ENCODE measurements around the gene KIAA1549.
"Not testable (repeated sequence)": the region's sequence is repeated elsewhere in the genome, so short reads cannot be mapped to it uniquely, and the experiment has no call there.

KIAA1549 gene

GRCh38 chr7:138981332-138982203, at the start of gene KIAA1549:
KIAA1549 (minus strand) TSS chr7:138981389; CDS start chr7:138981269, 120 bp downstream.
- peak; percentile 94 for DNase-seq (ENCODE audit: low spot score)

DNA sequence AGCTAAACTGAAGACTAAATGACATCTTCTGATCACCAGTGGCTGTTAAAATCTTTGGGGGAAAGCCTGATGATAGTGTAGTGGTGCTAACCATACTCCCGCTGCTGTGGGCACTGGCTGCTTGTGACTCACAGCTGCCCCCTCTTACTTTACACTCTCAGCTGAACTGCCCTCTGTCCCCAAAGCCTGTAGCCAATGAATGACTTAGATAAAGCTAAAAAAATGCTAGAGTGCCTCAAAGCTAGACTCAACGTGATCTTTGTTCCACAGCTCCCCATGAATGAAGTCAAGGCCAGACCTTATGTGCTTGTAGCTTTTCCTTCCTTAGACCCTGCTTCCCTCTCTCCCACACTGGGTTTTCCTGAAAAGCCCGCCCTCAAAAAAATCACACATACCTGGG, 48.2 kb upstream of the KIAA1549 start:
- no peak for DNase-seq (ENCODE audit: low spot score)

- no peak for DNase-seq (ENCODE audit: low spot score)
These were observed 45.4 kb upstream of the KIAA1549 start for GRCh38 chr7:139026551-139026950.

DNA sequence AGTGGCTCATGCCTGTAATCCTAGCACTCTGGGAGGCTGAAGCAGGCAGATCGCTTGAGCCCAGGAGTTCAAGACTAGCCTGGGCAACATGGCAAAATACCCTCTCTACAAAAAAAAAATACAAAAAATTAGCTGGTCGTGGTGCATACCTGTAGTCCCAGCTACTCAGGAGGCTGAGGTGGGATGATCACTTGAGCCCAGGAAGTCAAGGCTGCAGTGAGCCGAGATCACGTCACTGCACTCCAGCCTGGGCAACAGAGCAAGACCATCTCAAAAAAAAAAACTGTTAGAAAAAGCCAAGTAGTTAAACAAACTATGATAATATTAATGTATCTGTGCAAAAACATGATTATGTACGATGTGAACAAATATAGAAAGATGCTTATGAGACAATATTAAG, 44.7 kb upstream of the KIAA1549 start:
- not testable (repeated sequence) for DNase-seq (ENCODE audit: low spot score)

GRCh38 chr7:139023076-139023475, 41.9 kb upstream of the KIAA1549 start:
- DNase-seq (ENCODE audit: low spot score) = no peak

- DNase-seq (ENCODE audit: low spot score) = no peak
These were observed 41.1 kb upstream of the KIAA1549 start for GRCh38 chr7:139022286-139022685.

- DNase-seq (ENCODE audit: low spot score) = no peak
These were observed 37.7 kb upstream of the KIAA1549 start for GRCh38 chr7:139018910-139019309.

DNA sequence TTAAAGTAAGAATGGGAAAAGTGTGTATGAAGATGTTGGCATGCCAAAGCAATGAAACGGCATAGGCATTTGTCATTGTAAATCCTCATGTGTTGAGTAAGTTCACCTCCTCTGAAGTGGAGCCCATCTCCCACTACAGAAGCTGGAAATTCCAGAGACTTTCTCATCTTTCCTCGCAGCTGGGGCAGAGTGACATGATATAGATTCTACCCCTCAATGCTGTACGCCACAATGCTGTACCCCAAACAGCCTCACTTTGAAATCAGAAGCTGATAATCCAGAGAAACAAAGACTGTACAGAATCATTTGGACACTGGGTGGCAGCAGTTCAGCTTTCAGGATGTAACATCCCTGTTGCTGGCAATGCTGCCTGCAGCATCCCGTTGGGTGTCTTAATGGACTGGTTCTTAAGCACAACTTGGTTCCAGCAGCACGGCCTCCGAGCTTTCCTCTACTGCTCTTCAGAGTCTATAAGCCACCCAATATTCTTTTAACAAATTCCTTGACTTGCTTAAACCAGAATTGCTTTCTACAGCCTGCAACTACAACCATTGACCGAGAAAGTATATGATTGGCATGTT, 35.8 kb upstream of the KIAA1549 start:
- DNase-seq (ENCODE audit: low spot score) = peak; percentile 84

DNA sequence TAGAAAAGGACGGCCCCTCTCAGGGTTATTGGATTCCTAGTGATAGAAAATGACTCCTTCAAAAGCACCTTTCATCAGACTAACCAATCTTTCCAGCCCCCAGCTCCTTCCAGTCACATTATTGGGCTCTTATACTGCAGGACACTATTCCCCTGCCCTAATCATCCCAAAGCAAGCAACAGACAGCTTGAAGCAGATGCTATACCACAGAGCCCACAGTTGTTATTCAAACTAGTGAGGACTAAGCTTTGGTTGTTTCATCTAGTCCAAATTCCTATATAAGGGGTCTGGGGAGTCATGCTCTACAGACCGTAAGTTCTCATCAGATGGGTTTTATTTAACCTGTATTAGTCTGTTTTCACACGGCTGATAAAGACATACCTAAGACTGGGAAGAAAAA, 30.2 kb upstream of the KIAA1549 start:
- no peak for DNase-seq (ENCODE audit: low spot score)

GRCh38 chr7:139004321-139005090, 23.3 kb upstream of the KIAA1549 start:
- DNase-seq (ENCODE audit: low spot score) = no peak

- no peak for DNase-seq (ENCODE audit: low spot score)
These were observed 18.2 kb upstream of the KIAA1549 start for GRCh38 chr7:138999414-138999813.

DNA sequence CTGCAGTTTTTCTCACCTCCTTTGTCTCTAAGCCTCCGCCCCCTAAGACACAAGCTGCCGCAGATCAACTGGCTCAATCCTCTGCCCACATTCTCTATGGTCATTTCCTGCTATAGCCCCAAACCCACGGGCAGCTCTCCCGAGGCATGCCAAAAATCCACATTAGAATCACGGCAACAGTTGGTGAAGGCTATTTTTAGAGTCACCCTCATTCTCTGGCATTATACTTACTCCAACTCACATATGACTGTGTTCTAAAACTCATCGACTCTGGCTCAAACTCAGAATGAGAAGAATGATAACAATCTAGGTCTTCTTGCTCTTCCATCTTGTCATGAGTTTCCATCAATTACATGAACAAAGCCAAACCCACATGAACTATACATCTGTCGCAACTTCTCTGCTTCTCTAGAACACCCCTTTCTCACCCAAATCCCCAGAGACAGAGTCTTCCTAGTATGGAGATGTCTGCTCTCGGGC, 10.9 kb upstream of the KIAA1549 start:
- no peak for DNase-seq (ENCODE audit: low spot score)

GRCh38 chr7:138987686-138988085, 6.5 kb upstream of the KIAA1549 start:
- DNase-seq (ENCODE audit: low spot score) = no peak

- no peak for DNase-seq (ENCODE audit: low spot score)
These were observed 1.0 kb upstream of the KIAA1549 start for GRCh38 chr7:138982204-138982623.

DNA sequence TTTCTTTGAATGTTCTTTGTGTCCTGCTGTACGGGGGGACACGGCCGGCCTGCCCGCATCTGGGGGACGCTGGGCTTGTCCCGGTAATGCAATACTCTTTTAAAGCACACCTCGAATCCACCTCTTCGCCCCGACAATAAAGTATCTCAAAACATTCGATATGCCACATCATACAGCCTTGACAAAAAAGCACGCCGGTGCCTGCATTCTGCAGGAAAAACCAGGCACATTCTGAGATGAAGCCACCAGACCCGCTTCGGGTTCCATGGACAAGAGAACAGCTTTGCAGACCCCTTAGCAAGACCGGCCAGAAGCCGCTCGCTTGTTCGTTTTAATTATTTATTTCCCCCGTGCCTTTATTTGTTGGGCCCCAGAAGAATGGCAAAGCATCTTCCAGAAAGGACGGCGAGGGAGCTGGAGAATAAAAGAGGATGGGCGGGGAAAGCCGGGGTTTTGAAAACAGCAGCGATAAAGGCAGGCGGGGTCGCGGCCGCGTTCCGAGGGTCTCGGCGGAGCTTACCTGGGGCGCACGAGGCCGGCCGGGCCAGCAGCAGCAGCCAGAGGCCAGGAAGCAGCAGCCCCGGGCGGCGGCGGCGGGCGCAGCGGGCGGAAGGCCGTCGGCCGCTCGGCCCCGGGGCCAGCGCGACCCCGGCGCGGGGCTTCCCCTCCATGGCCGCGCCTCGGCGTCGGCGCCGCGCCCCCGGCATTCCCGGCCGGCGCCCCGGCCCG, 462 bp downstream of the KIAA1549 start:
- DNase-seq (ENCODE audit: low spot score) = no peak

DNA sequence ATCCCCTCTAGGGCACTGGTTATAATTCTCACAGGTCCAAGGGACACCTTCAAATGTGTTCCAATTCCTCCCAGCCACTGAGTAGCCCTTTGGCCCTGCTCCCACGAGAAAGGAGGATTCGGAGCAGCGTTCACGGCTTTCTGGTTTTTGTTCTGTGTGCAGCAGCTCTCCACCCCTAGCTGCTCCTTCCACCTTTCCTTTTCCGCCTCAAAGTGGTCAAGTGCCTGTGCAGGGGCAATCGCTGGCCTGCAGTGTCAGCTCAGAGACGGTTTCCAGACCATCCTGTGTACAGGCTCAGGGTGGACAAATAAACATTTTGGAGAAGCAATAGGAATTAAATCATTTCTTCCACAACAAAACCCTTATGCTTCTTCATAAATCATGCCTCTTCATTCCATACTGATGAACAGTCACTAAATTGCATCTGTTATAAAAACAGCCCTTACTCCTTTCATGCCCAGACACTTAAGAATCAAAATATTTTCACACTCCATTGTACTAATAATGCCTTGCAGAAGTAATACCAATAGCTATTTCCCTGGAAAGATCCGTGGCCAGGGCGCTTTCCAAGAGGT, 1.1 kb downstream of the KIAA1549 start:
- no peak for DNase-seq (ENCODE audit: low spot score)

DNA sequence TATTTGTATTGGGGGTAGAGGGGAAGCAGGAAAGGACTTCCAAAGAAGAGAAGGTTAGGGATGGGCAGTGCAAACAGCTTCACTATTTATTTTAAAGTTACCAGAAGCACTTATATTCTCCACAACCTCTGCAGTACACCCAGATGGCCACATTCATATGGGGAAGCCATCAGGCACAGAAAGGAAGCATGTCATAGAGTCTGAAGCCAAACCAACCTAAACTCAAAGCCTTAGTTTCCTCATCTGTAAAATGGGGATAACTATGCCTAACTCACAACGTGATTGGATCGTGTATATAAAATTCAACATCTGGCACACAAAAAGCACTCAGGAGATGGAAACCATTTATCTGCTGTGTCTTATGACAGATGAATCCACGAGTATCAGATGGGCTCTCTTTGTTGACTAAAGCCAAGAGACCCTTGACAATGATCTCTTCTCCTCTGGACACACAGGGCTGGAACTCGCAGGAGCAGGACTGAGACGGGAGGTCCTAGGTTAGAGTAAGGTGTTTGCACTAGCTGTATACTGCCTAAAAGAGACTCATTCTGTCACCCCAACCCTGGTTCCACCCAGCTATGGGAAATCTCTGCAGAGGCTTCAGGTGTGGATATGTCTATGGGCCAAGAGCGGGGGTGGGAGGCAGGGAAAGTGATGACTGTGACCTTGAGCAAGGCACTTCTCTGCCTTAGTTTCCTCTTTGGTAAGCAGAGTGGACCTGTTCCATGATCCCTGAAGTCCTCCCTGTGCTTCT, 1.8 kb downstream of the KIAA1549 start:
- no peak for DNase-seq (ENCODE audit: low spot score)

GRCh38 chr7:138978541-138979184, 2.5 kb downstream of the KIAA1549 start:
- DNase-seq (ENCODE audit: low spot score) = no peak

DNA sequence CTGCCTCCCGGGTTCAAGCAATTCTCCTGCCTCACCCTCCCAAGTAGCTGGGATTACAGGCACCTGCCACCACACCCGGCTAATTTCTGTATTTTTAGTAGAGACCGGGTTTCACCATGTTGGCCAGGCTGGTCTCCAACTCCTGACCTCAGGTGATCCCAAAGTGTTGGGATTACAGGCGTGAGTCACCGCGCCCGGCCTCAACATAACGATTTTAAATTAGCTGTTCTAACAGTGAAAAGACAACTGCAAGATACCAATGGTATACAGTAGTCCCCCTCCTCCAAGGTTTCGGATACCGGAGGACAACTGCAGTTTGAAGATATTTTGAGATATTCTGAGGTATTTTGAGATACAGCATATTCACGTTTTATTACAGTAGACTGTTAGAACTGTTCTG, 5.0 kb downstream of the KIAA1549 start:
- not testable (repeated sequence) for DNase-seq (ENCODE audit: low spot score)
